Activated B cell treated with CpG ODN at 0.5 μM for 24 hours (primary cell): ENCODE data around the gene FITM1. TPM values are rescaled to one million over a fixed set of nuclear protein-coding genes. Genes with fewer than 3 reads are reported as not detected.

ENCODE experiments used
- ATAC-seq: fragments of 200-7000 bp; cut with Tn5 transposase; one replicate; pipeline ENCODE4 v1.10.0; 2021; ENCODE audit warnings: low read depth, mild to moderate bottlenecking, moderate library complexity
- CTCF ChIA-PET: fragments of 350-600 bp; sonication (Branson Sonifier 250); formaldehyde crosslinking; loops from one replicate; lab custom pipeline; 2021; ENCODE audit warnings: antibody characterized with exemption; lab: Charles Lee
- POLR2A ChIA-PET: fragments of 350-600 bp; sonication (Branson Sonifier 250); formaldehyde crosslinking; loops from one replicate; lab custom pipeline; 2021; ENCODE audit warnings: antibody characterized with exemption; lab: Charles Lee
- DNase-seq: peaks from one replicate; pipeline ENCODE4 v3.0.0; 2022
- H3K27ac Mint-ChIP-seq: one replicate; pipeline ENCODE4 v1.8.0; 2020; ENCODE audit warnings: mixed read lengths
- H3K27me3 Mint-ChIP-seq: one replicate; pipeline ENCODE4 v1.8.0; 2021; ENCODE audit warnings: mixed read lengths
- H3K36me3 Mint-ChIP-seq: one replicate; pipeline ENCODE4 v1.8.0; 2021; ENCODE audit warnings: low read depth, mixed read lengths
- H3K4me1 Mint-ChIP-seq: one replicate; pipeline ENCODE4 v1.8.0; 2021; ENCODE audit warnings: mixed read lengths
- H3K4me3 Mint-ChIP-seq: one replicate; pipeline ENCODE4 v1.8.0; 2020; ENCODE audit warnings: mild to moderate bottlenecking, mixed read lengths
- H3K9me3 Mint-ChIP-seq: one replicate; pipeline ENCODE4 v1.8.0; 2020; ENCODE audit warnings: mixed read lengths
- CTCF ChIP-seq: fragments of 200-600 bp; IDR thresholded peaks from one replicate; pipeline ENCODE4 v1.8.0; 2022; ENCODE audit warnings: antibody characterized with exemption, mild to moderate bottlenecking
- intact Hi-C: fragments of 100-400 bp; cut with micrococcal nuclease; formaldehyde crosslinking; loops from one replicate; pipeline ENCODE4 v1.15.1; 2024
- total RNA-seq: library from RNA; stranded (reverse); gene quantifications from 2 replicates; pipeline ENCODE4 v1.2.3, GENCODE V29; 2022

FITM1 gene
- total RNA-seq, 1 donor from 2014 or later, result 2.3 TPM

- Mint-ChIP-seq H3K4me1 (peaks cover 9% of the 10 kb centered on the region), H3K27ac (peak overlapping the region; percentile 71), H3K36me3 (peaks cover 76% of the 10 kb centered on the region), H3K27me3 (no peaks in the 10 kb centered on the region), H3K9me3 (no peaks in the 10 kb centered on the region), H3K4me3 (no peak overlapping the region)
- peak; percentile 26 for ATAC-seq
- no peak for DNase-seq
- POLR2A ChIA-PET, result interaction anchor here (1.0 to 2.0 kb wide), 4 partner anchors 9 to 34 kb away, joined by 3 to 16 read pairs (median 8); partner anchors contain the start of genes CHMP4A, IPO4, IRF9 and TM9SF1
- TF ChIP-seq CTCF, result no peak
- CTCF ChIA-PET, result interaction anchor here (2.3 kb wide), 1 partner anchor 19 kb away, joined by 6 read pairs; the partner anchor contains the start of gene IRF9
- intact Hi-C loops, result no loop called here
Observed at GRCh38 chr14:24179294-24179960, 49.0 kb downstream of the FITM1 start.

- CTCF ChIA-PET, result interaction anchor here (2.3 kb wide), 1 partner anchor 19 kb away, joined by 6 read pairs; the partner anchor contains the start of gene IRF9
- intact Hi-C loops, result no loop called here
- H3K4me3 Mint-ChIP-seq, result no peak overlapping the region
- H3K36me3 Mint-ChIP-seq, result peaks cover 80% of the 10 kb centered on the region
- no peak for TF ChIP-seq CTCF
- H3K9me3 Mint-ChIP-seq, result no peaks in the 10 kb centered on the region
- no peaks in the 10 kb centered on the region for H3K27me3 Mint-ChIP-seq
- DNase-seq (no peak), ATAC-seq (no peak)
- H3K27ac Mint-ChIP-seq, result peak overlapping the region; percentile 71
- POLR2A ChIA-PET, result interaction anchor here (1.0 to 2.0 kb wide), 4 partner anchors 9 to 33 kb away, joined by 3 to 16 read pairs (median 8); partner anchors contain the start of genes CHMP4A, IPO4, IRF9 and TM9SF1
- H3K4me1 Mint-ChIP-seq, result peaks cover 7% of the 10 kb centered on the region
Observed at GRCh38 chr14:24179961-24180796, 49.7 kb downstream of the FITM1 start.

GRCh38 chr14:24181371-24182077 is 51.1 kb downstream of the FITM1 start:
- ChIA-PET CTCF (interaction anchor here (2.3 kb wide), 1 partner anchor 21 kb away, joined by 6 read pairs; the partner anchor contains the start of gene IRF9), POLR2A (interaction anchor here (1.6 kb wide), 1 partner anchor 21 kb away, joined by 5 read pairs; the partner anchor contains the start of gene IRF9)
- TF ChIP-seq CTCF, result no peak
- Mint-ChIP-seq H3K27ac (no peak overlapping the region), H3K36me3 (peaks cover 90% of the 10 kb centered on the region), H3K4me3 (no peak overlapping the region), H3K27me3 (no peaks in the 10 kb centered on the region), H3K9me3 (no peaks in the 10 kb centered on the region), H3K4me1 (peaks cover 7% of the 10 kb centered on the region)
- ATAC-seq (no peak), DNase-seq (no peak)
- intact Hi-C loops, result no loop called here

Other genes with a start within 250 kb of the FITM1 start
- 15.8 and 16.1 TPM in 2 replicates for gene DHRS4, start 176.9 kb upstream of the FITM1 start, total RNA-seq
- 12.7 and 17.9 TPM in 2 replicates for gene DHRS4L2, start 141.7 kb upstream of the FITM1 start, total RNA-seq
- gene CARMIL3, start 78.7 kb upstream of the FITM1 start, total RNA-seq, result 3.5 and 3.9 TPM in 2 replicates
- 0.09 TPM in 1 of 2 replicates, not detected in the other for gene CPNE6, start 59.1 kb upstream of the FITM1 start, total RNA-seq
- gene PCK2, start 36.3 kb upstream of the FITM1 start, total RNA-seq, result 82.1 and 102 TPM in 2 replicates
- 84.3 and 86.5 TPM in 2 replicates for gene DCAF11, start 15.9 kb upstream of the FITM1 start, total RNA-seq
- gene NRL, start 15.7 kb upstream of the FITM1 start, total RNA-seq, result 5.4 and 5.5 TPM in 2 replicates
- gene PSME1, start 5.5 kb downstream of the FITM1 start, total RNA-seq, result 406 and 449 TPM in 2 replicates
- gene EMC9, start 10.9 kb downstream of the FITM1 start, total RNA-seq, result 22.5 and 22.6 TPM in 2 replicates
- 285 and 312 TPM in 2 replicates for gene PSME2, start 16.0 kb downstream of the FITM1 start, total RNA-seq
- 87.4 and 99.8 TPM in 2 replicates for gene RNF31, start 16.8 kb downstream of the FITM1 start, total RNA-seq
- gene IRF9, start 30.6 kb downstream of the FITM1 start, total RNA-seq, result 221 and 229 TPM in 2 replicates
- gene REC8, start 41.4 kb downstream of the FITM1 start, total RNA-seq, result 27.0 and 35.3 TPM in 2 replicates
- gene IPO4, start 58.2 kb downstream of the FITM1 start, total RNA-seq, result 76.4 and 80.3 TPM in 2 replicates
- gene TM9SF1, start 64.8 kb downstream of the FITM1 start, total RNA-seq, result 24.5 and 26.3 TPM in 2 replicates
- gene TSSK4, start 75.0 kb downstream of the FITM1 start, total RNA-seq, result 0.66 and 0.98 TPM in 2 replicates
- gene CHMP4A, start 82.8 kb downstream of the FITM1 start, total RNA-seq, result 88.5 and 117 TPM in 2 replicates
- gene MDP1, start 85.4 kb downstream of the FITM1 start, total RNA-seq, result 12.7 and 16.3 TPM in 2 replicates
- gene NEDD8, start 101.7 kb downstream of the FITM1 start, total RNA-seq, result 129 and 149 TPM in 2 replicates
- gene GMPR2, start 102.3 kb downstream of the FITM1 start, total RNA-seq, result 43.8 and 50.2 TPM in 2 replicates
- 197 and 205 TPM in 2 replicates for gene TINF2, start 112.0 kb downstream of the FITM1 start, total RNA-seq
- gene TGM1, start 132.5 kb downstream of the FITM1 start, total RNA-seq, result 6.4 and 6.5 TPM in 2 replicates
- gene RABGGTA, start 140.9 kb downstream of the FITM1 start, total RNA-seq, result 53.6 and 70.5 TPM in 2 replicates
- 32.5 and 33.9 TPM in 2 replicates for gene DHRS1, start 169.1 kb downstream of the FITM1 start, total RNA-seq
- 30.5 and 36.4 TPM in 2 replicates for gene NOP9, start 169.2 kb downstream of the FITM1 start, total RNA-seq
- 9.2 and 9.4 TPM in 2 replicates for gene CIDEB, start 177.3 kb downstream of the FITM1 start, total RNA-seq
- gene LTB4R2, start 179.5 kb downstream of the FITM1 start, total RNA-seq, result 7.7 and 9.1 TPM in 2 replicates
- 8.2 and 8.6 TPM in 2 replicates for gene LTB4R, start 180.8 kb downstream of the FITM1 start, total RNA-seq
- gene ADCY4, start 204.4 kb downstream of the FITM1 start, total RNA-seq, result 2.3 and 2.4 TPM in 2 replicates
- gene RIPK3, start 209.3 kb downstream of the FITM1 start, total RNA-seq, result 38.9 and 39.2 TPM in 2 replicates
- 9.4 and 11.2 TPM in 2 replicates for gene NFATC4, start 237.5 kb downstream of the FITM1 start, total RNA-seq